Peyer's patch (tissue), 4 donors: ENCODE data around the gene PACSIN2.

Experiments
- CTCF ChIP-seq, 6 experiments: fragments of 450-650 bp in 4 of 6; fragments of 200-600 bp in 2 of 6; sonication (generic) in 1 of 6; IDR thresholded peaks; one replicate each; pipeline ENCODE4 v1.5.1; 2017 to 2019; ENCODE audit warnings: antibody characterized with exemption in 6 of 6, mild to moderate bottlenecking in 3 of 6, moderate library complexity in 1 of 6
- POLR2A ChIP-seq, 2 donors: fragments of 450-650 bp; IDR thresholded peaks; one replicate each; pipeline ENCODE4 v1.5.1; 2017; ENCODE audit warnings: antibody characterized with exemption in 2 of 2, mild to moderate bottlenecking in 2 of 2, moderate library complexity in 2 of 2

DNA sequence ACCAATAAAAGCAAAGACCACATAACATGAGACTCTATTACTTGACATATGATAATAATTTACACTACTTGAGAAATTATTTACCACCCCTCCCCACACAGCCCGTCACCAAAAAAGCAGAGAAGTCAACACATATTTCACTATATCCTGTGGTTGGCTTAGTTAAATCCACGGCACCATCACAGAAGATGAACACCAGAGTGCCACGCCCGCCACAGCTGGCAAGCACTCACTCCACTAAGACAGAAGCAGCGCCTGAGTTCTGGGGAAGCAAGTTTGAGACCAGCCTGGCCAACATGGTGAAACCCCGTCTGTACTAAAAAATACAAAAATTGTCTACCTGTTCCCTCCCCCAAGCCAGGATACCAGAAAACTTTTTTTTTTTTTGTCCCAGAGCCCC lies 53.1 kb downstream of the PACSIN2 start:
- no peak for TF ChIP-seq CTCF (IDR thresholded peaks at IDR 0.05)
- no peak for TF ChIP-seq POLR2A (IDR thresholded peaks at IDR 0.05)
